Gastroesophageal sphincter (tissue), 4 donors: ENCODE results near the gene DAZ2. TPM values are rescaled to one million over a fixed set of nuclear protein-coding genes. Genes with fewer than 3 reads are reported as not detected.
"Not testable (repeated sequence)": the region's sequence is repeated elsewhere in the genome, so short reads cannot be mapped to it uniquely, and the experiment has no call there.

Experiments used
- ATAC-seq: fragments of 150-250 bp; one replicate; pipeline ENCODE4 v1.9.1; 2016; ENCODE audit warnings: mild to moderate bottlenecking, moderate library complexity
- H3K27ac ChIP-seq, 4 donors: fragments of 200-600 bp; sonication (generic) in 3 of 4; 1 replicate in 3 of 4; 2 replicates in 1 of 4; pipeline ENCODE4 v1.5.1; 2016 to 2019
- H3K27me3 ChIP-seq: fragments of 200-600 bp; sonication (generic); one replicate; pipeline ENCODE4 v1.5.1; 2019
- H3K36me3 ChIP-seq, 2 donors: fragments of 200-600 bp; sonication (generic); one replicate each; pipeline ENCODE4 v1.5.1; 2019; ENCODE audit warnings: control low read depth in 1 of 2
- H3K4me1 ChIP-seq, 3 donors: fragments of 200-600 bp; sonication (generic); 1 replicate in 2 of 3; 2 replicates in 1 of 3; pipeline ENCODE4 v1.5.1; 2016 to 2019; ENCODE audit warnings: control low read depth in 2 of 3
- H3K4me3 ChIP-seq, 2 donors: fragments of 200-600 bp; sonication (generic); one replicate each; pipeline ENCODE4 v1.5.1; 2019; ENCODE audit warnings: mild to moderate bottlenecking in 1 of 2, moderate library complexity in 1 of 2
- H3K9me3 ChIP-seq, 3 donors: fragments of 200-600 bp; sonication (generic); one replicate each; pipeline ENCODE4 v1.5.1; 2017 to 2019; ENCODE audit warnings: control low read depth in 2 of 3
- WGBS, 2 donors: methylation state at CpG; one replicate each; pipeline ENCODE4 v1.1.5; 2018; ENCODE audit warnings: low coverage in 1 of 2; 5-methylcytosine and 5-hydroxymethylcytosine counted together
- total RNA-seq, 4 donors: library from RNA; depleted of rRNA; stranded (reverse); fragments of >200 nt; gene quantifications; one replicate each; pipeline ENCODE4 v1.1.0, GENCODE V29; 2016

Gene DAZ2, protein sequence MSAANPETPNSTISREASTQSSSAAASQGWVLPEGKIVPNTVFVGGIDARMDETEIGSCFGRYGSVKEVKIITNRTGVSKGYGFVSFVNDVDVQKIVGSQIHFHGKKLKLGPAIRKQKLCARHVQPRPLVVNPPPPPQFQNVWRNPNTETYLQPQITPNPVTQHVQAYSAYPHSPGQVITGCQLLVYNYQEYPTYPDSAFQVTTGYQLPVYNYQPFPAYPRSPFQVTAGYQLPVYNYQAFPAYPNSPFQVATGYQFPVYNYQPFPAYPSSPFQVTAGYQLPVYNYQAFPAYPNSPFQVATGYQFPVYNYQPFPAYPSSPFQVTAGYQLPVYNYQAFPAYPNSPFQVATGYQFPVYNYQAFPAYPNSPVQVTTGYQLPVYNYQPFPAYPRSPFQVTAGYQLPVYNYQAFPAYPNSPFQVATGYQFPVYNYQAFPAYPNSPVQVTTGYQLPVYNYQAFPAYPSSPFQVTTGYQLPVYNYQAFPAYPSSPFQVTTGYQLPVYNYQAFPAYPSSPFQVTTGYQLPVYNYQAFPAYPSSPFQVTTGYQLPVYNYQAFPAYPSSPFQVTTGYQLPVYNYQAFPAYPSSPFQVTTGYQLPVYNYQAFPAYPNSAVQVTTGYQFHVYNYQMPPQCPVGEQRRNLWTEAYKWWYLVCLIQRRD
- not detected for total RNA-seq

DNA sequence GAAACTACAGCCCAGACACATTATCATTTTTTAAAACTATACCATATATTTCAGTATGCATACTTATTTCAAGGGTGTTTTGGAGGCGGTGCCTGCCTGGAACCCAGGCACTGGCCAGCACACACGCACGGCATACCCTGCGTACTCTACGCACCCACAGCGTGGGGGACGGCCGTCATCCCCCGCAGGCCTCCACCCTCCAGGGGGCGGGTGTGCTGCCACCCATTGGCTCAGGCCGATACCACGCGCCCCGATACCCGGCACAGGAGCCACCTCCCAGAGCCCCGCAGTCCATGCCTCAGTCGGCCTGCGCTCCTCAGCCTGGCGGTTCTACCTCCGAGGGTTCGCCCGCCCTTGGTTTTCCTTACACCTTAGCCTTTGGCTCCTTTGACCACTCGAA, at the start of gene DAZ2:
Gene DAZ2 (plus strand): TSS at position 301 of the 400 bp plus-strand sequence. CDS start 208 bp downstream, outside the sequence.
- not testable (repeated sequence) for ATAC-seq, H3K4me1 ChIP-seq, H3K36me3 ChIP-seq

DNA sequence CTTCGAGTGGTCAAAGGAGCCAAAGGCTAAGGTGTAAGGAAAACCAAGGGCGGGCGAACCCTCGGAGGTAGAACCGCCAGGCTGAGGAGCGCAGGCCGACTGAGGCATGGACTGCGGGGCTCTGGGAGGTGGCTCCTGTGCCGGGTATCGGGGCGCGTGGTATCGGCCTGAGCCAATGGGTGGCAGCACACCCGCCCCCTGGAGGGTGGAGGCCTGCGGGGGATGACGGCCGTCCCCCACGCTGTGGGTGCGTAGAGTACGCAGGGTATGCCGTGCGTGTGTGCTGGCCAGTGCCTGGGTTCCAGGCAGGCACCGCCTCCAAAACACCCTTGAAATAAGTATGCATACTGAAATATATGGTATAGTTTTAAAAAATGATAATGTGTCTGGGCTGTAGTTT, 20.4 kb upstream of the DAZ2 start, which contains the start of gene DAZ1:
Gene DAZ1 (minus strand): TSS at position 101 of the 400 bp plus-strand sequence. CDS start 208 bp downstream, outside the sequence.
- not testable (repeated sequence) for H3K27me3 ChIP-seq, H3K27ac ChIP-seq, H3K9me3 ChIP-seq, H3K36me3 ChIP-seq, H3K4me3 ChIP-seq, H3K4me1 ChIP-seq, ATAC-seq
- WGBS, 2 donors: no CpG with 5 or more reads among the region's 23 CpGs

More for the DNA sequence above, at the start of gene DAZ2:
- not testable (repeated sequence) for H3K9me3 ChIP-seq, H3K27me3 ChIP-seq, H3K4me3 ChIP-seq, H3K27ac ChIP-seq
- WGBS, 2 donors: no CpG with 5 or more reads among the region's 23 CpGs

DNA sequence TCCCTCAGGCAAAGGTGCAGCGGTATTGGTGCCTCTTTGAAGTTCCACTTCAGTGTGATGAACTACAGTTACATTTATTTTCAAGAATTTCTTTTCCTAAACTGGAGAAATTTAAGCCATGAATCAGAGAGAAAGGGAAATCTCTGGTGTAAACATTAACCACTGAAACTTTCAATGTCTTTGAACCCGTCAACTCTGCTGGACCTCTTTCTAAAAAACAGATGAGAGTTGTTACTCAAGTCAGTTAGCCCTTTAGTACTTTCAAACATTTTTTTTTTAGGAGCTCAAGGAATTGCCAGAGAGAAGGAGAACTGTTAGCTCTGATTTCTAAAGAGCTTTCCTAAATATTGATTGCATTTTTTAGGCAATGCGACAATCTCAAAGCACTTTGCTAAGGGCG, 11.9 kb upstream of the DAZ2 start:
- H3K27ac ChIP-seq, H3K4me3 ChIP-seq, H3K27me3 ChIP-seq, H3K36me3 ChIP-seq, H3K9me3 ChIP-seq, ATAC-seq, H3K4me1 ChIP-seq: not testable (repeated sequence)
- whole genome bisulfite sequencing, 2 donors: no CpG with 5 or more reads among the region's 4 CpGs

DNA sequence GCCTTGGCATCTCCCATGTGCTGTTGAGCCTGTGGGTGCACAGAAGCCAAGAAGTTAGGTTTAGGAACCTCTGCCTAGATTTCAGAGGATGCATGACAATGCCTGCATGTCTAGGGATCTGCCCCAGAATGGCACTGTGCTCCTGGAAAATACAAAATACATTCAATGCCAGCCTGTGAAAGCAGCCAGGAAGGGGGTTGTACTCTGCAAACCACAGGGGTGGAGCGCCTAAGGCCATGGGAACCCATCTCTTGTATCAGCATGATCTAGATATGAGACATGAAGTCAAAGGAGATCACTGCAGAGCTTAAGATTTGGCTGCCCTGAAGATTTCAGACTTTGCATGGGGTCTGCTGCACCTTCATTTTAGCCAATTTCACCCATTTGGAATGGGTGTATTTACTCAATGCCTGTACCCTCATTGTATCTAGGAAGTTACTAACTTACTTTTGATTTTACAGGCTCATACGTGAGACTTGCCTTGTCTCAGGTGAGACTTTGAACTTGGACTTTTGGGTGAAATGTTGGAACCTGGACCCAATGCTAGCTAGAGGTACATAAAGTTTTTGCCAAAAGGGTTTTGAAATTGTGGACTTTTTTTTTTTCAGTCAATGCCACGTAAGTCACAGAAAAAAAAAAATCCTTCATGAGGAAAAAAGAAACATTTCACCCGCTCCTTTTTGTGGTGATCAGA, 9.4 kb upstream of the DAZ2 start:
- ATAC-seq, H3K27ac ChIP-seq, H3K27me3 ChIP-seq, H3K36me3 ChIP-seq, H3K9me3 ChIP-seq, H3K4me3 ChIP-seq, H3K4me1 ChIP-seq: not testable (repeated sequence)
- WGBS, 2 donors: no CpG with 5 or more reads among the region's 4 CpGs

DNA sequence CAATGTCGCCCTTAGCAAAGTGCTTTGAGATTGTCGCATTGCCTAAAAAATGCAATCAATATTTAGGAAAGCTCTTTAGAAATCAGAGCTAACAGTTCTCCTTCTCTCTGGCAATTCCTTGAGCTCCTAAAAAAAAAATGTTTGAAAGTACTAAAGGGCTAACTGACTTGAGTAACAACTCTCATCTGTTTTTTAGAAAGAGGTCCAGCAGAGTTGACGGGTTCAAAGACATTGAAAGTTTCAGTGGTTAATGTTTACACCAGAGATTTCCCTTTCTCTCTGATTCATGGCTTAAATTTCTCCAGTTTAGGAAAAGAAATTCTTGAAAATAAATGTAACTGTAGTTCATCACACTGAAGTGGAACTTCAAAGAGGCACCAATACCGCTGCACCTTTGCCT, 8.7 kb upstream of the DAZ2 start:
- no CpG with 5 or more reads among the region's 4 CpGs for WGBS, 2 donors
- H3K4me3 ChIP-seq, H3K4me1 ChIP-seq, H3K36me3 ChIP-seq, H3K9me3 ChIP-seq, H3K27ac ChIP-seq, H3K27me3 ChIP-seq, ATAC-seq: not testable (repeated sequence)

Other genes with a start within 250 kb of the DAZ2 start
- gene BPY2, start 235.3 kb upstream of the DAZ2 start, total RNA-seq: not detected
- gene DAZ1, start 20.5 kb upstream of the DAZ2 start, total RNA-seq: not detected